A549 (cell line): ENCODE data around the gene UGT1A10. TPM values are rescaled to one million over a fixed set of nuclear protein-coding genes. Genes with fewer than 3 reads are reported as not detected.

Experiments
- ATAC-seq, 2 experiments: fragments of 200-7000 bp in 1 of 2; fragments of >200 bp in 1 of 2; cut with Nextera tagmentation in 1 of 2; cut with Tn5 transposase in 1 of 2; 3 replicates each; pipeline versions ENCODE4 v1.8.0 to v1.9.1; 2018 to 2020; ENCODE audit warnings: mild to moderate bottlenecking in 1 of 2, moderate library complexity in 1 of 2
- CTCF ChIA-PET: fragments of 300-600 bp; sonication (Branson Sonifier 250); formaldehyde crosslinking; extraction: SDS; loops from one replicate; lab custom pipeline; 2021; ENCODE audit warnings: antibody characterized with exemption, inconsistent platforms; lab: Yijun Ruan, JAX
- POLR2A ChIA-PET: fragments of 350-600 bp; formaldehyde crosslinking; extraction: SDS; loops from one replicate; lab custom pipeline; 2021; ENCODE audit warnings: antibody characterized with exemption, inconsistent platforms; lab: Yijun Ruan, JAX
- DNase-seq, 2 experiments: peaks; one replicate each; pipeline versions ENCODE4 v3.0.0 to v3.0.0-alpha.2; 2011 to 2016; ENCODE audit warnings: low read depth in 1 of 2, low spot score in 1 of 2
- FAIRE-seq: peaks from 2 replicates; lab custom pipeline; 2011; peaks lifted over from hg19 to GRCh38; lab: Jason Lieb, UNC
- H3K27ac ChIP-seq, 2 experiments: fragments of >200 bp; sonication (Bioruptor Twin); formaldehyde crosslinking; 3 replicates each; pipeline ENCODE4 v1.5.1; 2016 to 2017
- H3K4me1 ChIP-seq: fragments of >200 bp; sonication (Bioruptor Twin); formaldehyde crosslinking; 3 replicates; pipeline ENCODE4 v1.6.1; 2016
- H3K4me2 ChIP-seq: fragments of >200 bp; sonication (Bioruptor Twin); formaldehyde crosslinking; 3 replicates; pipeline ENCODE4 v1.6.1; 2016
- H3K4me3 ChIP-seq: fragments of >200 bp; sonication (Bioruptor Twin); formaldehyde crosslinking; 3 replicates; pipeline ENCODE4 v1.5.1; 2016
- H3K9me3 ChIP-seq: fragments of >200 bp; sonication (Bioruptor Twin); formaldehyde crosslinking; 3 replicates; pipeline ENCODE4 v1.6.1; 2016
- BHLHE40 ChIP-seq: IDR thresholded peaks from 2 replicates; pipeline ENCODE4 v1.6.1; 2012; ENCODE audit warnings: low read depth, low read length, inconsistent platforms
- CBX2 ChIP-seq: fragments of 200-600 bp; sonication (generic); IDR thresholded peaks from 2 replicates; pipeline ENCODE4 v1.6.1; 2016; ENCODE audit warnings: low read depth, mild to moderate bottlenecking, borderline replicate concordance
- CEBPB ChIP-seq, 2 experiments: fragments of >200 bp in 1 of 2; sonication (Bioruptor Twin) in 1 of 2; formaldehyde crosslinking in 1 of 2; IDR thresholded peaks; 2 replicates each; pipeline ENCODE4 v1.6.1; 2012 to 2016
- CHD2 ChIP-seq: fragments of 150-350 bp; IDR thresholded peaks from 2 replicates; pipeline ENCODE4 v1.6.1; 2014; ENCODE audit warnings: low read length; ENCODE audit not compliant: partially characterized antibody
- CTCF ChIP-seq: fragments of >200 bp; sonication (Bioruptor Twin); formaldehyde crosslinking; IDR thresholded peaks from 3 replicates; pipeline ENCODE4 v1.5.1; 2016
- ELK1 ChIP-seq: fragments of 150-350 bp; IDR thresholded peaks from 2 replicates; pipeline ENCODE4 v1.6.1; 2014; ENCODE audit warnings: low read depth, mild to moderate bottlenecking, low read length
- EP300 ChIP-seq, 2 experiments: fragments of >200 bp; sonication (Bioruptor Twin); formaldehyde crosslinking; IDR thresholded peaks; 2 replicates in 1 of 2; 3 replicates in 1 of 2; pipeline ENCODE4 v1.6.1; 2016 to 2017
- ESRRA ChIP-seq: fragments of 150-350 bp; IDR thresholded peaks from 2 replicates; pipeline ENCODE4 v1.6.1; 2014; ENCODE audit warnings: mild to moderate bottlenecking, low read length, borderline replicate concordance
- FOSB ChIP-seq: fragments of 250-450 bp; sonication (Bioruptor Pico); IDR thresholded peaks from 2 replicates; pipeline ENCODE4 v1.5.0; 2020; ENCODE audit warnings: mild to moderate bottlenecking, moderate library complexity
- FOXS1 ChIP-seq: fragments of 250-450 bp; sonication (Bioruptor Pico); IDR thresholded peaks from 2 replicates; pipeline ENCODE4 v1.5.0; 2020; ENCODE audit warnings: mild to moderate bottlenecking, moderate library complexity
- HES2 ChIP-seq: fragments of >200 bp; sonication (Bioruptor Twin); formaldehyde crosslinking; IDR thresholded peaks from 2 replicates; pipeline ENCODE4 v1.6.1; 2016
- HMGXB4 ChIP-seq: fragments of 250-450 bp; sonication (Bioruptor Pico); IDR thresholded peaks from 2 replicates; pipeline ENCODE4 v1.5.0; 2021; ENCODE audit warnings: mild to moderate bottlenecking, moderate library complexity, borderline replicate concordance
- HOXB5 ChIP-seq: fragments of 250-450 bp; sonication (Bioruptor Pico); IDR thresholded peaks from 2 replicates; pipeline ENCODE4 v1.5.0; 2020; ENCODE audit warnings: mild to moderate bottlenecking, moderate library complexity
- KDM5A ChIP-seq: fragments of 200-600 bp; sonication (generic); IDR thresholded peaks from 2 replicates; pipeline ENCODE4 v1.6.1; 2016; ENCODE audit warnings: antibody characterized with exemption, mild to moderate bottlenecking
- MAFK ChIP-seq: fragments of 450-650 bp; IDR thresholded peaks from 2 replicates; pipeline ENCODE4 v1.6.1; 2014; ENCODE audit not compliant: partially characterized antibody
- MAZ ChIP-seq: fragments of 150-350 bp; IDR thresholded peaks from 2 replicates; pipeline ENCODE4 v1.6.1; 2014; ENCODE audit warnings: antibody characterized with exemption, low read depth, low read length, borderline replicate concordance
- NFE2L2 ChIP-seq: fragments of 150-350 bp; conservative IDR thresholded peaks from 2 replicates; pipeline ENCODE4 v1.6.1; 2014; ENCODE audit warnings: low read length
- NR3C1 ChIP-seq: fragments of >200 bp; sonication (Bioruptor Twin); formaldehyde crosslinking; IDR thresholded peaks from 3 replicates; pipeline ENCODE4 v1.6.1; 2017
- PBX3 ChIP-seq: IDR thresholded peaks from 2 replicates; pipeline ENCODE4 v1.6.1; 2012
- PHF8 ChIP-seq: fragments of 200-600 bp; sonication (generic); IDR thresholded peaks from 2 replicates; pipeline ENCODE4 v1.6.1; 2016; ENCODE audit warnings: low read depth, mild to moderate bottlenecking, antibody characterized with exemption, moderate library complexity, borderline replicate concordance
- RAD21 ChIP-seq, 2 experiments: fragments of >200 bp in 1 of 2; sonication (Bioruptor Twin) in 1 of 2; formaldehyde crosslinking in 1 of 2; IDR thresholded peaks in 1 of 2; conservative IDR thresholded peaks in 1 of 2; 2 replicates in 1 of 2; 3 replicates in 1 of 2; pipeline ENCODE4 v1.6.1; 2012 to 2018; ENCODE audit warnings: inconsistent platforms in 1 of 2
- RCOR1 ChIP-seq: fragments of 150-350 bp; IDR thresholded peaks from 2 replicates; pipeline ENCODE4 v1.6.1; 2014; ENCODE audit warnings: antibody characterized with exemption, low read length, low read depth
- SMC3 ChIP-seq: fragments of >200 bp; sonication (Bioruptor Twin); formaldehyde crosslinking; IDR thresholded peaks from 3 replicates; pipeline ENCODE4 v1.6.1; 2018; ENCODE audit warnings: inconsistent platforms
- SREBF2 ChIP-seq: fragments of 450-650 bp; IDR thresholded peaks from 2 replicates; pipeline ENCODE4 v1.6.1; 2014; ENCODE audit warnings: mild to moderate bottlenecking, moderate library complexity
- TP53 ChIP-seq: fragments of 250-450 bp; sonication (Bioruptor Pico); IDR thresholded peaks from 2 replicates; pipeline ENCODE4 v1.5.0; 2021; ENCODE audit warnings: mild to moderate bottlenecking, moderate library complexity
- USF2 ChIP-seq: fragments of 450-650 bp; IDR thresholded peaks from 2 replicates; pipeline ENCODE4 v1.6.1; 2014; ENCODE audit warnings: antibody characterized with exemption
- WGBS: methylation state at CpG from one replicate; pipeline ENCODE4 v1.1.6; 2017; ENCODE audit errors: missing lambda C conversion rate; 5-methylcytosine and 5-hydroxymethylcytosine counted together
- polyA plus RNA-seq, 4 experiments: library from polyadenylated mRNA; depleted of rRNA in 3 of 4; stranded (reverse); fragments of >200 nt; fragmentation: RNase III in 1 of 4; extraction: RNeasy Plus Mini Kit Qiagen cat#74134 plus additional on column Dnase treatment in 1 of 4; gene quantifications; 2 replicates in 3 of 4; 3 replicates in 1 of 4; pipeline ENCODE4 v1.2.3, GENCODE V29; 2011 to 2017

UGT1A10 gene
- polyA plus RNA-seq, 2 of the 4 experiments (the other 2 are of a cell fraction): 0.10 TPM; not detected in 1

- FAIRE-seq: no peak
- POLR2A ChIA-PET: no interaction called here
- Histone ChIP-seq H3K27ac (peak overlapping the region in 1 of 2 experiments; percentile 34; a peak in 1 of 6 replicates), H3K9me3 (no peaks in the 10 kb centered on the region), H3K4me3 (no peak overlapping the region), H3K4me1 (peaks cover 8% of the 10 kb centered on the region), H3K4me2 (no peak overlapping the region)
- no peak; a peak in 1 of 6 replicates for ATAC-seq
- no peak for DNase-seq
- CTCF ChIA-PET: interaction anchor here (0.5 to 0.6 kb wide), 2 partner anchors 227 to 748 kb away, joined by 3 read pairs; no protein-coding TSS in a partner anchor
- 88% methylated on average over 7 of the region's 7 CpGs for WGBS
- TF ChIP-seq HMGXB4 (CRISPR knock-in tag) (no peak), BHLHE40 (no peak), FOXS1 (CRISPR knock-in tag) (no peak), RCOR1 (no peak), NFE2L2 (no peak), SREBF2 (no peak), NR3C1 (no peak), CBX2 (no peak), MAZ (no peak), RAD21 (conservative IDR thresholded peaks at IDR 0.05 in 1 of 2, IDR thresholded peaks at IDR 0.05 in 1 of 2) (no peak), USF2 (no peak), KDM5A (no peak), PBX3 (no peak)
- TF ChIP-seq, all 56 proteins: peak for 0
Observed at GRCh38 chr2:233800208-233800607, 164.0 kb downstream of the UGT1A10 start.

- ChIA-PET POLR2A (no interaction called here), CTCF (interaction anchor here (0.5 to 0.9 kb wide), 2 partner anchors 31 to 259 kb away, joined by 3 to 4 read pairs; no protein-coding TSS in a partner anchor)
- Histone ChIP-seq H3K4me3 (no peak overlapping the region), H3K9me3 (no peaks in the 10 kb centered on the region), H3K4me2 (peak overlapping the region; percentile 39; the same call in 1 of the 3 replicates), H3K4me1 (peaks cover 8% of the 10 kb centered on the region), H3K27ac (peak overlapping the region; percentile 27 to 65; a peak in 4 of 6 replicates)
- WGBS: 84% methylated on average over 9 of the region's 9 CpGs
- peak in 1 of 2 experiments; percentile 50; a peak in 2 of 6 replicates for ATAC-seq
- no peak for TF ChIP-seq CTCF
- no peak for TF ChIP-seq PHF8
- no peak for TF ChIP-seq CEBPB (IDR thresholded peaks at IDR 0.05)
- no peak for TF ChIP-seq EP300 (IDR thresholded peaks at IDR 0.05)
- no peak for TF ChIP-seq NR3C1
- no peak for TF ChIP-seq HOXB5 (CRISPR knock-in tag)
- TF ChIP-seq CBX2: no peak
- TF ChIP-seq ELK1: no peak
- TF ChIP-seq FOSB (CRISPR knock-in tag): no peak
- TF ChIP-seq SMC3: no peak
- TF ChIP-seq TP53 (CRISPR knock-in tag): no peak
- TF ChIP-seq PBX3: no peak
- TF ChIP-seq KDM5A: no peak
- TF ChIP-seq MAFK: no peak
- TF ChIP-seq CHD2: no peak
- no peak for TF ChIP-seq HES2
- TF ChIP-seq ESRRA: no peak
- no peak for TF ChIP-seq USF2
- no peak for DNase-seq
- FAIRE-seq: no peak
Observed at GRCh38 chr2:233801357-233802131, 165.3 kb downstream of the UGT1A10 start.
